Measurements from ENCODE around the gene NCKAP1. TPM values are rescaled to one million over a fixed set of nuclear protein-coding genes. Genes with fewer than 3 reads are reported as not detected.

NCKAP1 gene
- polyA plus RNA-seq, 1 of the 3 experiments (the other 2 are of a cell fraction), result 64.0 TPM

GRCh38 chr2:182972548-182972942, 65.7 kb downstream of the NCKAP1 start:
- Histone ChIP-seq H3K4me2 (no peak overlapping the region), H3K4me1 (ENCODE audit: control insufficient read depth in 1 of 2, insufficient read depth in 2 of 2, low read depth in 1 of 2, low read length in 1 of 2) (no peaks in the 10 kb centered on the region), H3K9ac (no peak overlapping the region), H3K9me3 (0 out of 2 replicates have a peak, but pooled peaks cover 5% of the 10 kb centered on the region), H4K20me1 (ENCODE audit: insufficient read depth) (peaks cover 8% of the 10 kb centered on the region), H3F3A (replicated peaks; ENCODE audit: insufficient read depth) (no peaks in the 10 kb centered on the region), H3K27ac (ENCODE audit: low read depth in 2 of 2, low read length in 1 of 2) (no peak overlapping the region), H3K27me3 (ENCODE audit: insufficient read depth) (no peaks in the 10 kb centered on the region), H3K4me3 (ENCODE audit: low read depth in 2 of 2, low read length in 1 of 2) (no peak overlapping the region), H2AFZ (ENCODE audit: low read depth) (no peak overlapping the region), H3K36me3 (replicated peaks in 1 of 2; ENCODE audit: control insufficient read depth in 1 of 2, insufficient read depth in 2 of 2, low read length in 1 of 2) (peaks cover 54 to 75% of the 10 kb centered on the region in 2 experiments), H3K9me2 (no peaks in the 10 kb centered on the region), H3K79me2 (ENCODE audit: insufficient read depth) (peaks cover 51% of the 10 kb centered on the region)
- WGBS (ENCODE audit: low lambda C conversion rate), result 95% methylated on average over 3 of the region's 3 CpGs
- ChIA-PET CTCF (interaction anchor here (1.4 kb wide), 1 partner anchor 8 kb away, joined by 4 read pairs; no protein-coding TSS in a partner anchor), POLR2A (no interaction called here)
- DNase-seq, result no peak
- TF ChIP-seq USF1 (IDR thresholded peaks at IDR 0.05; ENCODE audit: borderline replicate concordance, low read depth) (no peak), RCOR1 (IDR thresholded peaks at IDR 0.05; ENCODE audit: low read length) (no peak), FOXM1 (IDR thresholded peaks at IDR 0.05; ENCODE audit: low read depth) (no peak), FOSL2 (IDR thresholded peaks at IDR 0.05; ENCODE audit: borderline replicate concordance, low read depth) (no peak), CHD2 (IDR thresholded peaks at IDR 0.05; ENCODE audit: low read length, partially characterized antibody) (no peak), PBX3 (IDR thresholded peaks at IDR 0.05) (no peak), RFX5 (IDR thresholded peaks at IDR 0.05; ENCODE audit: low read length) (no peak), TCF12 (IDR thresholded peaks at IDR 0.05) (no peak), RAD21 (IDR thresholded peaks at IDR 0.05; ENCODE audit: low read length) (no peak)
- TF ChIP-seq, protein P1, sequence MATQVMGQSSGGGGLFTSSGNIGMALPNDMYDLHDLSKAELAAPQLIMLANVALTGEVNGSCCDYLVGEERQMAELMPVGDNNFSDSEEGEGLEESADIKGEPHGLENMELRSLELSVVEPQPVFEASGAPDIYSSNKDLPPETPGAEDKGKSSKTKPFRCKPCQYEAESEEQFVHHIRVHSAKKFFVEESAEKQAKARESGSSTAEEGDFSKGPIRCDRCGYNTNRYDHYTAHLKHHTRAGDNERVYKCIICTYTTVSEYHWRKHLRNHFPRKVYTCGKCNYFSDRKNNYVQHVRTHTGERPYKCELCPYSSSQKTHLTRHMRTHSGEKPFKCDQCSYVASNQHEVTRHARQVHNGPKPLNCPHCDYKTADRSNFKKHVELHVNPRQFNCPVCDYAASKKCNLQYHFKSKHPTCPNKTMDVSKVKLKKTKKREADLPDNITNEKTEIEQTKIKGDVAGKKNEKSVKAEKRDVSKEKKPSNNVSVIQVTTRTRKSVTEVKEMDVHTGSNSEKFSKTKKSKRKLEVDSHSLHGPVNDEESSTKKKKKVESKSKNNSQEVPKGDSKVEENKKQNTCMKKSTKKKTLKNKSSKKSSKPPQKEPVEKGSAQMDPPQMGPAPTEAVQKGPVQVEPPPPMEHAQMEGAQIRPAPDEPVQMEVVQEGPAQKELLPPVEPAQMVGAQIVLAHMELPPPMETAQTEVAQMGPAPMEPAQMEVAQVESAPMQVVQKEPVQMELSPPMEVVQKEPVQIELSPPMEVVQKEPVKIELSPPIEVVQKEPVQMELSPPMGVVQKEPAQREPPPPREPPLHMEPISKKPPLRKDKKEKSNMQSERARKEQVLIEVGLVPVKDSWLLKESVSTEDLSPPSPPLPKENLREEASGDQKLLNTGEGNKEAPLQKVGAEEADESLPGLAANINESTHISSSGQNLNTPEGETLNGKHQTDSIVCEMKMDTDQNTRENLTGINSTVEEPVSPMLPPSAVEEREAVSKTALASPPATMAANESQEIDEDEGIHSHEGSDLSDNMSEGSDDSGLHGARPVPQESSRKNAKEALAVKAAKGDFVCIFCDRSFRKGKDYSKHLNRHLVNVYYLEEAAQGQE (IDR thresholded peaks at IDR 0.05; ENCODE audit: low read depth, low read length), result no peak

GRCh38 chr2:182971820-182972547, 66.3 kb downstream of the NCKAP1 start:
- H3K4me2 ChIP-seq, result no peak overlapping the region
- no peak overlapping the region for H2AFZ ChIP-seq (ENCODE audit: low read depth)
- H4K20me1 ChIP-seq (ENCODE audit: insufficient read depth), result peaks cover 8% of the 10 kb centered on the region
- H3F3A ChIP-seq (replicated peaks; ENCODE audit: insufficient read depth), result no peaks in the 10 kb centered on the region
- no peaks in the 10 kb centered on the region for H3K4me1 ChIP-seq (ENCODE audit: control insufficient read depth in 1 of 2, insufficient read depth in 2 of 2, low read depth in 1 of 2, low read length in 1 of 2)
- H3K4me3 ChIP-seq (ENCODE audit: low read depth in 2 of 2, low read length in 1 of 2), result no peak overlapping the region
- H3K9me2 ChIP-seq, result no peaks in the 10 kb centered on the region
- ChIA-PET POLR2A (no interaction called here), CTCF (interaction anchor here (1.0 to 2.0 kb wide), 3 partner anchors 8 to 187 kb away, joined by 3 to 9 read pairs (median 4); no protein-coding TSS in a partner anchor)
- DNase-seq, result no peak
- H3K9me3 ChIP-seq, result 0 out of 2 replicates have a peak, but pooled peaks cover 5% of the 10 kb centered on the region
- peaks cover 60 to 70% of the 10 kb centered on the region in 2 experiments for H3K36me3 ChIP-seq (replicated peaks in 1 of 2; ENCODE audit: control insufficient read depth in 1 of 2, insufficient read depth in 2 of 2, low read length in 1 of 2)
- no peak overlapping the region for H3K27ac ChIP-seq (ENCODE audit: low read depth in 2 of 2, low read length in 1 of 2)
- no peak for TF ChIP-seq TCF12 (IDR thresholded peaks at IDR 0.05)
- TF ChIP-seq FOSL2 (IDR thresholded peaks at IDR 0.05; ENCODE audit: borderline replicate concordance, low read depth), result no peak
- TF ChIP-seq MXI1 (IDR thresholded peaks at IDR 0.05; ENCODE audit: low read depth, low read length), result no peak
- TF ChIP-seq RAD21 (IDR thresholded peaks at IDR 0.05; ENCODE audit: low read length), result no peak
- TF ChIP-seq, protein P1 (IDR thresholded peaks at IDR 0.05; ENCODE audit: low read depth, low read length), result no peak
- TF ChIP-seq YY1 (IDR thresholded peaks at IDR 0.05; ENCODE audit: low read depth), result no peak
- no peak for TF ChIP-seq RXRA (IDR thresholded peaks at IDR 0.05; ENCODE audit: borderline replicate concordance, low read depth)
- H3K27me3 ChIP-seq (ENCODE audit: insufficient read depth), result no peaks in the 10 kb centered on the region
- WGBS (ENCODE audit: low lambda C conversion rate), result 98% methylated on average over 3 of the region's 3 CpGs
- H3K79me2 ChIP-seq (ENCODE audit: insufficient read depth), result peaks cover 55% of the 10 kb centered on the region
- no peak overlapping the region for H3K9ac ChIP-seq

Data from SK-N-SH (cell line).